ENCODE measurements around the gene EIF4A3. TPM values are rescaled to one million over a fixed set of nuclear protein-coding genes. Genes with fewer than 3 reads are reported as not detected.
"Not testable (repeated sequence)": the region's sequence is repeated elsewhere in the genome, so short reads cannot be mapped to it uniquely, and the experiment has no call there.

EIF4A3 gene
- total RNA-seq, 2 experiments from 2014 or later, result 179 to 183 TPM

- CTCF ChIA-PET, result no interaction called here
- POLR2A ChIA-PET, result no interaction called here
Measured at GRCh38 chr17:80176757-80177156, 29.8 kb upstream of the EIF4A3 start.

DNA sequence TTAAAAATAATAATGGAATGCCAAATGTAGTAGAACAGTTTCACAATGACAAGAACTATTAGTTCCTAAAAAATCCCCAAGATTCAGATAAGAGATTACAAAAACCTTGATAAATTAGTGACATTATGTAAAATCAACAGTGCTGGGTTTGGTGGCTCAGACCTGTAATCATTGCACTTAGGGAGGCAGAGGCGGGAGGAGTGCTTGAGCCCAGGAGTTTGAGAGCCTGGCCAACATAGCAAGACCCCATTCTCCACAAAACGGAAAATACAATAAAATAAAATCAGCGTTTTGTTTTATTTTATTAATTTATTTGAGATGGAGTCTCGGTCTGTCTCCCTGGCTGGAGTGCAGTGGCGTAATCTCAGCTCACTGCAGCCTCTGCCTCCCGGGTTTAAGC lies 27.0 kb upstream of the EIF4A3 start:
- ChIA-PET POLR2A (no interaction called here), CTCF (no interaction called here)

- CTCF ChIA-PET, result no interaction called here
- POLR2A ChIA-PET, result no interaction called here
Measured at GRCh38 chr17:80173126-80173525, 26.2 kb upstream of the EIF4A3 start.

GRCh38 chr17:80171681-80172080 lies 24.8 kb upstream of the EIF4A3 start:
- ChIA-PET POLR2A (no interaction called here), CTCF (no interaction called here)

DNA sequence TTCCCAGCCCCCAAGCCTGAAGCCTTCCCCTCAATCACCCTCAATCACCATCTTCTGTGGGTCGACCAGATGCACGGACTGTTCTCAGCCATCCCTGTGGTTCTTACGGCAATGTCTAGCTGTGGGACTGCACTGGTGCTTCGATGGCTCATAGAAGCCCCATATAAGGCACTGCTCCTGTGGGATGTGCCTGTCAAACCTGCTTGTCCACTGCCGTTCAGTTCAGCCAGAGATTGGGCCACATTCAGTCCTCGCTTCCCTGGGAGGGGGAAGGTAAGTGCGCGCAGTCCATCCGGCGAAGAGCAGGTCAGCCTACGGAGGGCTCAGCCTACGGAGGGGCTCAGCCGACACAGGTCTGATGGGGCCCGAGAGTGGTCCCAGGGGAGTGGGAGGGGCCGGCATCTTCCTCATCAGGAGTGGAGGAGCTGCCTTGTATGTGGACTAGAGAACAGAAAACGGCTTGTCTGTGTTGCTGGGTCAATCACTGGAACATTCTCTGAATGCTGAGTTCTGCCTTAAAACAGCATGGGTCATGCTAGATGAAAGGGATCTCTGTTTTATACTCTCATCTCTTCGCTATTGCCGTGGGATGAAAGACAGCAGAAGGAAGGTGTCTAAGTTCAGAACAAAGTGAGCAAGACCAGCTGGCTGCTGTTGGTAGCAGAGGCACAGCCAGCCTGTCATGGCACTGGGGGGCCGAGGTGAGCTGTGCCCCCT lies 23.0 kb upstream of the EIF4A3 start, which contains the start of gene CARD14:
Gene CARD14 (plus strand): TSS at position 247 of the 717 bp plus-strand sequence. CDS start 11,409 bp downstream, outside the sequence.
- ChIA-PET CTCF (no interaction called here), POLR2A (no interaction called here)

DNA sequence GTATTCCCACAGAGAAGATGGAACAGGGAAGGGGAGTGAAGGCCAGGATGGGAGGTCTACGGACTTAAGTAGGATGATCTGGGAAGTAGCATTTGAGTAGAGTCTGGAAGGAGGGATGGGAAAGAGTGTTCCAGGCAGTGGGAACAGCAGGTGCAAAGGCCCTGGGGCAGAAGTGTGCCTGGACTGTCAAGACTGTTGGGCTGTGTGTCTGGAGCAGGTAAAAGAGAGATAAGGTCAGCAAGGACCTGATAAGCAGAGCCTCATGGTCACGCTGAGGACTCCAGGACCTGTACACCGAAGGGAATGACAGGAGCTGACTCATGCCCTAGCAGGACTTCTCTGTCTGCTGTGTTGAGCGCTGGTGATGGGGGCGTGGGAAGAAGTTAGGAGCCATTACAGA lies 22.2 kb upstream of the EIF4A3 start:
- ChIA-PET POLR2A (no interaction called here), CTCF (no interaction called here)

GRCh38 chr17:80168371-80168770 lies 21.4 kb upstream of the EIF4A3 start:
- POLR2A ChIA-PET, result no interaction called here
- CTCF ChIA-PET, result no interaction called here

DNA sequence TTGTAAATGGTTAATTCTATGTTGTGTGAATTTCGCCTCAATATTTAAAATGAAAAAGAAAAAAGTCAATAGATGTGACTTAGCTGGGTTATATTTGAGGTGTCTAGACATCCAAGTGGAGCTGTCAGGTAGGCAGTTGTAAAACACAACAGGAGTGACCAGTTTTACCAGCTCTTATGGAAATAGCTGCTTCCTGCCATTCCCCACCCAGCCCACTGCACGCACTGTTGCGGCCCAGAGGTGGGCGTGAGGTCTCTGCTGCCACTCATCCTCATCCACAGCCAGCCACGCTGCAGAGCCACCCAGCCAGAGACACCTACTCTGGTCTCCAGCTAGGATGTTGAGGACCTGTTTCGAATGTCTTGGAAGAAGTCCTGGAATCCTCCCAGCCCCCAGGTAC lies 19.5 kb upstream of the EIF4A3 start:
- ChIA-PET POLR2A (interaction anchor here (0.7 kb wide), 1 partner anchor 190 kb away, joined by 4 read pairs; no protein-coding TSS in a partner anchor), CTCF (interaction anchor here (0.7 kb wide), 1 partner anchor 84 kb away, joined by 3 read pairs; no protein-coding TSS in a partner anchor)

GRCh38 chr17:80164185-80164584 lies 17.3 kb upstream of the EIF4A3 start:
- POLR2A ChIA-PET, result no interaction called here

DNA sequence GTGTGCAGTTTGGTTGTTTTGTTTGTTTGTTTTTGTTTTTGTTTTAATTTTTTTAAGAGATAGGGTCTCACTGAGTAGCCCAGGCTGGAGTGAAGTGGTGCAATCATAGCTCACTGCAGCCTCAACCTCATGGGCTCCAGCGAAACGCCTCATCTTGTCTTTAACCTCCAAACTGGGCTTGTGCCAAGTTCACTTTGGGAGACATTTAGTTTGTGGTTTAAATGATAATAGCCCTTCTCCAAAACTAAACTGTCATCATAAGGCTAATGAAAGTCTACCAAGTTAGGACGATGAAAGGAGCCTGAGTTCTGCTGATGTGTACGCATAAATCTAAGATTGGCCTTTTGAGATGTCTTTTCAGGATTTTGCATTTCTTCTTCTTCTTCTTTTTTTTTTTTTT lies 16.4 kb upstream of the EIF4A3 start:
- ChIA-PET POLR2A (no interaction called here), CTCF (no interaction called here)

More at GRCh38 chr17:80164185-80164584, 17.3 kb upstream of the EIF4A3 start:
- CTCF ChIA-PET, result no interaction called here

DNA sequence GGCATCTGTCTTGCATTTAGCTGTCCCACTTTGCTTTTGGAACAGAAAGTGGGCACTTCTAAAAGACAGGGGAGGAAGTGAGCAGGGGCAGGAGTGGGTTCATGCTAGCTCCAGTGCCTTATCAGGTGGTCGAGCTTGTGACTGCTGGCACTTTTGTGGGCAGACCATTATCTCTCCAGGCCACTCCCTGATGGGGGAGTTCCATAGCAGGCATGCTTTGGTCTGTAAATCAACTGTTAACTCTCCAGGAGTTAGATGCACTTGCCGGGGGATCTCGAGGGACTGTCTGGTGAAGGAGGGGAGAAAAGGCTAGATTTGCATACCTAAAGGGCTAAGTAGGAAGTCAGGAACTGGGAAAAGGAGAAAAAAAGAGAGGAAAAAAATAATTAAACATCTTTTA lies 13.6 kb upstream of the EIF4A3 start:
- ChIA-PET CTCF (interaction anchor here (0.6 to 0.7 kb wide), 2 partner anchors 61 to 78 kb away, joined by 3 read pairs; no protein-coding TSS in a partner anchor), POLR2A (no interaction called here)

DNA sequence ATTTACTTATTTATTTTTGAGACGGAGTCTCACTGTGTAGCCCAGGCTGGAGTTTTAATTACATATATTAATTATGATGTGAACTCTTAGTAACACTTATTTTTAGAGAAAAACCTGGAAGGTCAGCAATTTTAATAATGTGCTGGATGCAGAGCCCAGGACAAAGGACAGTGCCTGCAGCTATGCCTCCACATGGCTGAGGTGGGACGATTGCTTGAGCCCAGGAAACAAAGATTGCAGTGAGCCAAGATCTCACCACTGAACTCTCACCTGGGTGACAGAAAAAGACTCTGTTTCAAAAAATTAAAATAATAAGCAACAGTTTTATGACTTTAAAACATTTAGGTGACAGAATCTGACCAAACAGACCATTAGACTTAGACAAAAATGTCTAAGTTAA lies 11.9 kb upstream of the EIF4A3 start:
- CTCF ChIA-PET, result no interaction called here

DNA sequence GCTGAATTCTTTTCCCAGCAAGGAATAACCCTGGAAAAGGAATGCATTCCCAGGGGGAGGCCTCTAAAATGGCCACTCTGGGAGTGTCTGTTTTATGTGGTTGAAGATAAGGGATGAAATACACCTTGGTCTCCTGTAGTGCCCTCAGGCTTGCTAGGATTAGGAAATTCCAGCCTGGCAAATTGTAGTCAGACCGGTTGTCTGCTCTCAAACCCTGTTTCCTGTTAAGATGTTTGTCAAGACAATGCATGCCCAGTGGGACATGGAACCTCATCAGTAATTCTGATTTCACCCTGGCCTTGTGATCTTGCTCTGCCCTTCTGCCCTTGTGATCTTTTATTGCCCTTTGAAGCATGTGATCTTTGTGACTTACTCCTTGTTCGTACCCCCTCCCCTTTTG lies 8.7 kb upstream of the EIF4A3 start:
- CTCF ChIA-PET, result not testable (repeated sequence)

More for the DNA sequence above, 11.9 kb upstream of the EIF4A3 start:
- POLR2A ChIA-PET, result interaction anchor here (0.6 kb wide), 1 partner anchor 47 kb away, joined by 3 read pairs; no protein-coding TSS in a partner anchor

GRCh38 chr17:80154166-80154565 lies 7.2 kb upstream of the EIF4A3 start:
- CTCF ChIA-PET, result no interaction called here
- POLR2A ChIA-PET, result no interaction called here

More for the DNA sequence above, 8.7 kb upstream of the EIF4A3 start:
- POLR2A ChIA-PET, result not testable (repeated sequence)

- POLR2A ChIA-PET, result no interaction called here
Measured at GRCh38 chr17:80153004-80153403, 6.1 kb upstream of the EIF4A3 start.

DNA sequence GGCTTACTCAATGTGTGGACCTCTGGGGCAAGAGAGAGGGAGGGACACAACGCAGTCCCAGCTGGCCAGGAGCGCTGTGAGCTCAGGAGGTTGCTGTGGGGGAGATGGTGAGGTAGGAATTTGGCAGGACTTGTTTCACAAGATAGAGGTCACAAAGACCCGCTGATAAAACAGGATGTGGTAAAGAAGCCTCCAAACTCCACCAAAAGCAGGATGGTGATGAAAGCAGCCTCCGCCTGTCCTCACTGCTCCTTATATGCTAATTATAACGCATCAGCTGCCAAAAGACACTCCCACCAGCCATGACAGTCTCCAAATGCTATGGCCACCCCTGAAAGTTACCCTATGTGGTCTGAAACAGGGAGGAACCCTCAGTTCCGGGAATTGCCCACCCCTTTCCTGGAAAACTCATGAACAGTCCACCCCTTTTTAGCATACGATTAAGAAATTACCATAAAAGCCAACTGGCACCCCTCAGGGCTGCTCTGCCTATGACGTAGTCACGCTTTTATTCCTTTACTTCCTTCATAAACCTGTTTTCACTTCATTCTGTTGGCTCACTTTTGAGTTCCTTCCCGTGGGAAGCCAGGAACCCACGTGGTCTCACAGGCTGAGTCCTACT lies 5.3 kb upstream of the EIF4A3 start:
- CTCF ChIA-PET, result interaction anchor here (0.6 kb wide), 1 partner anchor 267 kb away, joined by 3 read pairs; no protein-coding TSS in a partner anchor

More at GRCh38 chr17:80153004-80153403, 6.1 kb upstream of the EIF4A3 start:
- CTCF ChIA-PET, result interaction anchor here (0.6 kb wide), 1 partner anchor 266 kb away, joined by 3 read pairs; no protein-coding TSS in a partner anchor

DNA sequence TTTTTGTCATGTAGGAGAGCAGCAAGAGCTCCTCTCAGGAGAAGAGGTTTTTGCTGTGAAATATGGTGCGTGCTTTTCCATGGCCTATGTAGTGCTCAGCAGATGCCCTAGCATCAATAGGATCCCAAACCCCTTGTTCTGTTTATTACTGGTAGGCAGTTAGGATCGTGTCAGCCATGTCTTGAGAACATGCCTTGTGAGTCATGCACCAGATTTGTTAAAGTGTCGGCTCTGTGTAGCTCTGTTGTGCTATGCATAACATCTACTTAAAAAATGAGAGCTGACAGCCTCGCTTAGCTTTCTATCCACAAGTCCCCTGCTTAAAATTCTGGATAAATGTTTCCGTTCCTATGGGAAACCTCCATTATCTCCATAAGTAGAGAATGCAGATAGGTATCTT lies 4.4 kb upstream of the EIF4A3 start:
- POLR2A ChIA-PET, result no interaction called here
- CTCF ChIA-PET, result no interaction called here

More for the DNA sequence above, 5.3 kb upstream of the EIF4A3 start:
- POLR2A ChIA-PET, result no interaction called here

DNA sequence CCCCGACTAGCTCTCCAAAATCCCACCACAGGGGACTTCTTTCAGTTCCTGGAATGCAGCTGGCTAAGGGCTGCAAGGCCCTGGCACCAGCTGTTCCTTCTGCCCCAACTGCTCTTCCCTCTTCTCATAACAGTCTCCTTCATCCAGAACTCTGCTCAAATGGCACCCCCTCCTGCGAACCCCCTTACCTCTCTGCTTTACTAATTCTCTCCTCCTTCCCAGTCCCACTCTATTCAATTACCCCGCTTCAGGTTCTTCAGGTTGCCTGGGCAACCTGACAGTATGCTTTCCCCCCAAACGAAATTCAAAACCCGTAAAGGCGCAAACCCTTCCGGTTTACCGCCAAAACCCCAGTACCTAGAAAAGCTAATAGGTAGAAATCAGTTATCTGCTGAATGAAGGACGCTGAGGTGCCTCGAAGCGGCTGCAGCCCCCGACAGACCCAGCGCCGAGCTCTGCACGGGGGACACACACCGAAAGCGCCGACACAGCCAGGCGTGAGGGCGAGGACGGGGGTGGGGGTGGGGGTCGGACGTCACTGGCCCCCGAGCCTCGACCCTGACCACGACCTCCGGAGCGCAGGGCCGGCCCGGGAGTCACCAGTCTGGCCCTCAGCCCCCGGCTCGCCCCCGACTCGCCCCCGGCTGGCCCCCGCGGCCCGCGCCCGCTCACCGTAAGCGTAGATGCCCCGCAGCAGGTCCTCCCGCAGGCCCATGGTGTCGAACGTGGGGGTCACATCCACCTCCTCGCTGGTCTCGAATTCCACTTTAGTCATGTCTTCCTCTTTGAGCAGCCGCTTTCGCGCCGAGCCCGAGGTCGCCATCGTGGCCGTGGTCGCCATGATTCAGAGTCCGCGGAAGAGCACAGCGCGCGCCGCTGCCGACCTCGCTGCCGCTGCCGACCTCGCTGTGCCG lies 550 bp downstream of the EIF4A3 start:
- CTCF ChIA-PET, result interaction anchor here (0.6 to 1.6 kb wide), 5 partner anchors 37 to 119 kb away, joined by 3 to 6 read pairs (median 3); partner anchors contain the start of gene GAA
- POLR2A ChIA-PET, result interaction anchor here (0.6 to 1.4 kb wide), 4 partner anchors 27 to 98 kb away, joined by 4 to 15 read pairs (median 5); partner anchors contain the start of gene GAA

All from activated CD8-positive, alpha-beta memory T cell treated with anti-CD3 and anti-CD28 coated beads for 36 hours (primary cell).